WERI-Rb-1 (cell line): ENCODE results near the gene SPRTN.

ENCODE experiments used
- DNase-seq: peaks from one replicate; pipeline ENCODE4 v3.0.0-alpha.2; 2020
- H3K27ac ChIP-seq: fragments of 250-450 bp; sonication (Bioruptor Pico); 2 replicates; pipeline ENCODE4 v1.5.1; 2020; ENCODE audit warnings: mild to moderate bottlenecking, moderate library complexity
- H3K27me3 ChIP-seq: fragments of 250-450 bp; sonication (Bioruptor Pico); 2 replicates; pipeline ENCODE4 v1.5.1; 2021; ENCODE audit warnings: mild to moderate bottlenecking, low read depth, moderate library complexity; ENCODE audit not compliant: insufficient read depth, severe bottlenecking
- H3K36me3 ChIP-seq: fragments of 250-450 bp; sonication (Bioruptor Pico); 2 replicates; pipeline ENCODE4 v1.5.1; 2020; ENCODE audit warnings: mild to moderate bottlenecking, moderate library complexity
- H3K4me3 ChIP-seq: 2 replicates; pipeline ENCODE4 v1.5.1; 2011; ENCODE audit warnings: low read depth, mild to moderate bottlenecking, control low read depth, low read length
- H3K9me3 ChIP-seq: fragments of 250-450 bp; sonication (Bioruptor Pico); 2 replicates; pipeline ENCODE4 v1.5.1; 2021; ENCODE audit warnings: mild to moderate bottlenecking, moderate library complexity; ENCODE audit not compliant: severe bottlenecking
- CTCF ChIP-seq: IDR thresholded peaks from 2 replicates; pipeline ENCODE4 v1.5.1; 2011; ENCODE audit warnings: low read depth, mild to moderate bottlenecking, control low read depth, inconsistent platforms, low read length

SPRTN gene

DNA sequence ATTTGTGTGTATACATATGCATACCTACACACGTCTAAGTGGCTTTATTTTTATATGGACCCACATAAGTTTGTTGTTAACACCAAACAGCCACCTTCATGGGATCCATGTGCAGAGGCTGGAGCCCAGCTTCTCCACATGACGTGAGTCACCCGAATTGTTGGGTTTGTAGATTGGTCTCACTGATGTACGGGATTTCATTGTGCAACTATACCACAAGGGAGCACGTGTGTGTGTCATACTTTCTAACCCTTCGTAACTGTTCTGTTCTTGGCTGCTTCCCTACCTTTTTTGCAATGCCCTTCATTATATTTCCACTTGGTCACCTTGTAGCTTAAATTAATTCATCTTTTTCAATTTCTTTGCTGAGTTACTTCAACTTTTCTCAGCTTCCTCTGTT, 21.0 kb downstream of the SPRTN start:
- H3K36me3 ChIP-seq, result no peaks in the 10 kb centered on the region; the same call in none of the 2 replicates
- H3K9me3 ChIP-seq, result no peaks in the 10 kb centered on the region
- H3K27ac ChIP-seq, result no peak overlapping the region
- DNase-seq, result no peak
- no peak overlapping the region for H3K4me3 ChIP-seq
- TF ChIP-seq CTCF, result no peak
- H3K27me3 ChIP-seq, result no peaks in the 10 kb centered on the region

- H3K27me3 ChIP-seq, result no peaks in the 10 kb centered on the region
Measured at GRCh38 chr1:231362325-231362724, 24.2 kb downstream of the SPRTN start.

GRCh38 chr1:231363624-231364023, 25.5 kb downstream of the SPRTN start:
- no peak for TF ChIP-seq CTCF
- no peaks in the 10 kb centered on the region for H3K9me3 ChIP-seq
- DNase-seq, result no peak
- H3K4me3 ChIP-seq, result no peak overlapping the region
- H3K36me3 ChIP-seq, result no peaks in the 10 kb centered on the region; the same call in 1 of the 2 replicates
- H3K27me3 ChIP-seq, result no peaks in the 10 kb centered on the region
- H3K27ac ChIP-seq, result no peak overlapping the region

More at GRCh38 chr1:231362325-231362724, 24.2 kb downstream of the SPRTN start:
- no peak overlapping the region for H3K27ac ChIP-seq
- no peaks in the 10 kb centered on the region; the same call in 1 of the 2 replicates for H3K36me3 ChIP-seq
- no peak overlapping the region for H3K4me3 ChIP-seq
- no peak for TF ChIP-seq CTCF
- H3K9me3 ChIP-seq, result no peaks in the 10 kb centered on the region
- no peak for DNase-seq

DNA sequence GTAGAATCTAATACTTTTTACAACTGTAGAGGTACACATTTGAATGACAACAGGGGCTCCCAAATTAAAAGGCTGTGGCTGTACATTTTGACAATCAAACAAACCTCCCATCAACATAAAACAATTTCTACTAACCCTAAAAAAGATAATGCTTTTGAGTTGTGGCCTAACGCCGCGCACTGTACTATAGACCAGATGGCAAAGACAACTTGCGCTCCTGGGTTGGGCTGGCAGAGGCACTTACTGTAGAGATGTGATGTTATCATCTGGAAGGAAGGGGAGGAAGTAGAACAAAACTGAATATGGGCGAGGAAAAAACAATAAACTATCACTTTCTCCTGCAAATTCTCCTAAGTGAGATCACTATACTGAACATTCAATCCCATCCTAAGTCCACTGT, 26.1 kb downstream of the SPRTN start:
- H3K9me3 ChIP-seq, result no peaks in the 10 kb centered on the region
- no peak overlapping the region for H3K27ac ChIP-seq
- H3K27me3 ChIP-seq, result no peaks in the 10 kb centered on the region
- no peak for DNase-seq
- TF ChIP-seq CTCF, result no peak
- H3K36me3 ChIP-seq, result no peaks in the 10 kb centered on the region; the same call in 1 of the 2 replicates
- no peak overlapping the region for H3K4me3 ChIP-seq

- no peak for DNase-seq
- TF ChIP-seq CTCF, result peak; percentile 9; the same call in 1 of the 2 replicates
- Histone ChIP-seq H3K27ac (no peak overlapping the region), H3K4me3 (no peak overlapping the region), H3K36me3 (no peaks in the 10 kb centered on the region), H3K9me3 (no peaks in the 10 kb centered on the region), H3K27me3 (no peaks in the 10 kb centered on the region)
Measured at GRCh38 chr1:231369282-231369681, 31.2 kb downstream of the SPRTN start.

DNA sequence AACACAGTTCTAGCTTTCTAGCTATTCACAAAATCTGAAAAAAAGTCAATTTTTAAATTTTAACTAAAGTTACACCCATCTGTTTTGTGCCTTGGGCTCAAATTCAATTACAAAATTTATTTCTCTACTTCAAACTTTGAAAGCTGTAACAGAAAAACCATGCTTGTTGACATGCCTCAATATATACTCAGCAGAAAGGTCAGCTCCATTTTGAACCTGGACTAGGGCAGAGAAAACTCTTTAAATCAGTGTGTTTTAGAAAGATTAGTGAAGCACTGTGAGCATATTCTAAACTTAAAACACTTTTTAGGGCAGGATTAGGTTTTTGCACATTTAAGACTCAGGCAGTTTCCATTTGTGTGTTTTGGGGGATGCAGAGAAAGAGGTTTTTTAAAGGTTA, 34.4 kb downstream of the SPRTN start:
- no peak for TF ChIP-seq CTCF
- H3K36me3 ChIP-seq, result no peaks in the 10 kb centered on the region

More for the DNA sequence above, 34.4 kb downstream of the SPRTN start:
- DNase-seq, result no peak
- Histone ChIP-seq H3K4me3 (no peak overlapping the region), H3K9me3 (no peaks in the 10 kb centered on the region), H3K27ac (no peak overlapping the region), H3K27me3 (no peaks in the 10 kb centered on the region)
